KMS-11 (cell line): Measurements from ENCODE around the gene SYNDIG1.

ENCODE experiments used
- H2AFZ ChIP-seq: fragments of 200-600 bp; sonication (generic); 2 replicates; pipeline ENCODE4 v1.6.1; 2016; ENCODE audit warnings: antibody characterized with exemption, mixed run types, low read depth
- H3K27ac ChIP-seq: fragments of 200-600 bp; sonication (generic); 2 replicates; pipeline ENCODE4 v1.6.1; 2016; ENCODE audit warnings: mild to moderate bottlenecking, mixed run types
- H3K27me3 ChIP-seq: fragments of 200-600 bp; sonication (generic); 2 replicates; pipeline ENCODE4 v1.6.1; 2017; ENCODE audit warnings: mild to moderate bottlenecking, low read depth, mixed run types, moderate library complexity; ENCODE audit not compliant: insufficient read depth
- H3K36me3 ChIP-seq: fragments of 200-600 bp; sonication (generic); 2 replicates; pipeline ENCODE4 v1.6.1; 2017; ENCODE audit warnings: mild to moderate bottlenecking, mixed run types; ENCODE audit not compliant: insufficient read depth
- H3K4me1 ChIP-seq: fragments of 200-600 bp; sonication (generic); 2 replicates; pipeline ENCODE4 v1.6.1; 2016; ENCODE audit warnings: mild to moderate bottlenecking, low read depth, mixed run types; ENCODE audit not compliant: poor library complexity, severe bottlenecking
- H3K4me2 ChIP-seq: fragments of 200-600 bp; sonication (generic); 2 replicates; pipeline ENCODE4 v1.7.0; 2016; ENCODE audit warnings: mild to moderate bottlenecking, mixed run types
- H3K4me3 ChIP-seq: fragments of 200-600 bp; sonication (generic); IDR thresholded peaks from 2 replicates; pipeline ENCODE4 v1.6.1; 2017; ENCODE audit warnings: low read depth, low read length, mixed read lengths; ENCODE audit not compliant: insufficient read depth
- H3K79me2 ChIP-seq: fragments of 200-600 bp; sonication (generic); 2 replicates; pipeline ENCODE4 v1.6.1; 2016; ENCODE audit warnings: low read depth, mixed run types; ENCODE audit not compliant: insufficient read depth
- H3K9ac ChIP-seq: fragments of 200-600 bp; sonication (generic); 2 replicates; pipeline ENCODE4 v1.6.1; 2016; ENCODE audit warnings: mild to moderate bottlenecking, mixed run types
- H4K20me1 ChIP-seq: fragments of 200-600 bp; sonication (generic); 2 replicates; pipeline ENCODE4 v1.6.1; 2016; ENCODE audit warnings: mild to moderate bottlenecking, mixed run types; ENCODE audit not compliant: insufficient read depth
- TF ChIP-seq, protein P1 (sequence below): fragments of 200-600 bp; sonication (generic); conservative IDR thresholded peaks from 2 replicates; pipeline ENCODE4 v1.6.1; 2017; ENCODE audit warnings: low read depth, mild to moderate bottlenecking, antibody characterized with exemption, low read length, moderate library complexity, mixed read lengths

Gene SYNDIG1

GRCh38 chr20:24497851-24498250 is 28.4 kb downstream of the SYNDIG1 start:
- Histone ChIP-seq H3K79me2 (no peaks in the 10 kb centered on the region), H3K4me2 (no peak overlapping the region), H3K36me3 (no peaks in the 10 kb centered on the region), H4K20me1 (no peaks in the 10 kb centered on the region), H3K27ac (no peak overlapping the region), H3K27me3 (no peaks in the 10 kb centered on the region), H3K4me1 (peaks cover 18% of the 10 kb centered on the region), H2AFZ (no peak overlapping the region), H3K4me3 (no peak overlapping the region), H3K9ac (no peak overlapping the region)
- TF ChIP-seq, protein P1, sequence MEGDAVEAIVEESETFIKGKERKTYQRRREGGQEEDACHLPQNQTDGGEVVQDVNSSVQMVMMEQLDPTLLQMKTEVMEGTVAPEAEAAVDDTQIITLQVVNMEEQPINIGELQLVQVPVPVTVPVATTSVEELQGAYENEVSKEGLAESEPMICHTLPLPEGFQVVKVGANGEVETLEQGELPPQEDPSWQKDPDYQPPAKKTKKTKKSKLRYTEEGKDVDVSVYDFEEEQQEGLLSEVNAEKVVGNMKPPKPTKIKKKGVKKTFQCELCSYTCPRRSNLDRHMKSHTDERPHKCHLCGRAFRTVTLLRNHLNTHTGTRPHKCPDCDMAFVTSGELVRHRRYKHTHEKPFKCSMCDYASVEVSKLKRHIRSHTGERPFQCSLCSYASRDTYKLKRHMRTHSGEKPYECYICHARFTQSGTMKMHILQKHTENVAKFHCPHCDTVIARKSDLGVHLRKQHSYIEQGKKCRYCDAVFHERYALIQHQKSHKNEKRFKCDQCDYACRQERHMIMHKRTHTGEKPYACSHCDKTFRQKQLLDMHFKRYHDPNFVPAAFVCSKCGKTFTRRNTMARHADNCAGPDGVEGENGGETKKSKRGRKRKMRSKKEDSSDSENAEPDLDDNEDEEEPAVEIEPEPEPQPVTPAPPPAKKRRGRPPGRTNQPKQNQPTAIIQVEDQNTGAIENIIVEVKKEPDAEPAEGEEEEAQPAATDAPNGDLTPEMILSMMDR, result no peak

DNA sequence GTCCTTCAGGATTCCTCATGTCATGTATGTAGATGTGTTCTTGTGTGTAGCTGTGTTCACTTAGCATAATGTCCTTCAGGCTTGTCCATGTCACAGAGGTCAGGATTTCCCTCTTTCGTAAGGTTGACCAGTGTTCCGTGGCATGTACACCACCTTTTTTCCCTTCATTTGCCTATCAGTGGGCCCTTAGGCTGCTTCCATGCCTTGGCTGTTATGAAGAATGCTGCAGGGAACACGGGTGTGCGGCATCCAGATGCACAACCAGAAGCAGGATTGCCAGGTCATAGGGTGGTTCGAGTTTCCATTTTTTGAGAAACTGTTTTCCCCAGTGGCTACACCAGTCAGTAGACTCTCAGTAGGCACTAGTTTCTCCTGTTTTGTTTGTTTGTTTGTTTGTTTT is 29.2 kb downstream of the SYNDIG1 start:
- Histone ChIP-seq H3K4me2 (no peak overlapping the region), H3K4me3 (no peak overlapping the region), H3K27ac (no peak overlapping the region), H3K4me1 (peaks cover 18% of the 10 kb centered on the region), H4K20me1 (no peaks in the 10 kb centered on the region), H3K36me3 (no peaks in the 10 kb centered on the region), H3K79me2 (no peaks in the 10 kb centered on the region), H3K27me3 (no peaks in the 10 kb centered on the region), H3K9ac (no peak overlapping the region), H2AFZ (no peak overlapping the region)
- TF ChIP-seq, protein P1, result no peak

DNA sequence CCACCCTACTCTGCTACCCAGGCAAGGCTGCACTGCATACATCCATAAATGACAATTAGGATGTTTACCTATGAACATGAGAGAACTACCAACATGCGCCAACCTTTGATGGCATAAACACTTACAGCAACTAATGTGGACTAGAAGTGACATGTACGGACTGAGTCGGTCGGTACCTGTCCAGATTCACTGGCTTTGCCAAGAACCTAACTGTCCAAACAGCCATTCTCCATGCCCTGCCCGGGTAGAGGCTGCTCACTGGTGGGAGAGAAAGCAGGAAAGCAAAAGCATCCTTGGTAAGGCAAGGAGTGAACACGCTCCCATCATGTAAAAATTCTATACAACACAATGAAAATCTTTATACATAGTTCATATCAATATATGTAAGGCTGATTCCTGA is 30.0 kb downstream of the SYNDIG1 start:
- no peaks in the 10 kb centered on the region for H3K79me2 ChIP-seq
- H3K4me3 ChIP-seq, result no peak overlapping the region
- H3K9ac ChIP-seq, result no peak overlapping the region
- no peak overlapping the region for H3K27ac ChIP-seq
- TF ChIP-seq, protein P1, result no peak
- H3K36me3 ChIP-seq, result no peaks in the 10 kb centered on the region
- H4K20me1 ChIP-seq, result no peaks in the 10 kb centered on the region
- H3K4me2 ChIP-seq, result no peak overlapping the region
- H3K4me1 ChIP-seq, result peaks cover 18% of the 10 kb centered on the region
- no peaks in the 10 kb centered on the region for H3K27me3 ChIP-seq
- H2AFZ ChIP-seq, result no peak overlapping the region

GRCh38 chr20:24501764-24502556 is 32.5 kb downstream of the SYNDIG1 start:
- TF ChIP-seq, protein P1, result no peak
- Histone ChIP-seq H3K4me1 (peaks cover 11% of the 10 kb centered on the region), H3K27ac (no peak overlapping the region), H3K4me2 (no peak overlapping the region), H3K79me2 (no peaks in the 10 kb centered on the region), H3K36me3 (no peaks in the 10 kb centered on the region), H2AFZ (no peak overlapping the region), H3K9ac (no peak overlapping the region), H3K4me3 (no peak overlapping the region), H3K27me3 (no peaks in the 10 kb centered on the region), H4K20me1 (no peaks in the 10 kb centered on the region)
